Hematopoietic multipotent progenitor cell (in vitro differentiated cells): ENCODE measurements around the gene PREX1. TPM values are rescaled to one million over a fixed set of nuclear protein-coding genes. Genes with fewer than 3 reads are reported as not detected.

Experiments used
- DNase-seq, 3 donors: peaks; one replicate each; pipeline ENCODE4 v3.0.0-alpha.2; 2011 to 2015; ENCODE audit warnings: low read depth in 2 of 3, low spot score in 2 of 3
- total RNA-seq: library from RNA; depleted of rRNA; stranded (reverse); fragments of >200 nt; gene quantifications from one replicate; pipeline ENCODE4 v1.2.3, GENCODE V29; 2012

PREX1 gene
- total RNA-seq, 1 donor = 92.6 TPM

- no peak for DNase-seq
Measured at GRCh38 chr20:48629069-48629959, 198.5 kb downstream of the PREX1 start.

- no peak for DNase-seq
Measured at GRCh38 chr20:48627737-48628128, 200.1 kb downstream of the PREX1 start.

GRCh38 chr20:48626938-48627736 is 200.7 kb downstream of the PREX1 start:
- DNase-seq = no peak

- DNase-seq = peak in 2 of 3 donors; percentile 58 to 65
Measured at GRCh38 chr20:48626226-48626937, 201.4 kb downstream of the PREX1 start.

- DNase-seq = no peak
Measured at GRCh38 chr20:48625136-48625900, 202.5 kb downstream of the PREX1 start.

GRCh38 chr20:48624315-48625020 is 203.3 kb downstream of the PREX1 start:
- no peak for DNase-seq

GRCh38 chr20:48623906-48624265 is 203.9 kb downstream of the PREX1 start:
- no peak for DNase-seq

- no peak for DNase-seq
Measured at GRCh38 chr20:48623176-48623905, 204.5 kb downstream of the PREX1 start.

GRCh38 chr20:48622421-48622820 is 205.4 kb downstream of the PREX1 start:
- no peak for DNase-seq

GRCh38 chr20:48621376-48622078 is 206.3 kb downstream of the PREX1 start:
- no peak for DNase-seq

- DNase-seq = peak; percentile 49 to 79 (median 66)
Measured at GRCh38 chr20:48620507-48621375, 207.1 kb downstream of the PREX1 start.

- DNase-seq = no peak
Measured at GRCh38 chr20:48620154-48620506, 207.7 kb downstream of the PREX1 start.

GRCh38 chr20:48619126-48620101 is 208.4 kb downstream of the PREX1 start:
- DNase-seq = no peak

GRCh38 chr20:48618631-48619030 is 209.2 kb downstream of the PREX1 start:
- no peak for DNase-seq

GRCh38 chr20:48618052-48618451 is 209.7 kb downstream of the PREX1 start:
- no peak for DNase-seq

GRCh38 chr20:48617481-48617880 is 210.3 kb downstream of the PREX1 start:
- no peak for DNase-seq
